ENCODE measurements around the gene SLC25A1.

Gene SLC25A1

DNA sequence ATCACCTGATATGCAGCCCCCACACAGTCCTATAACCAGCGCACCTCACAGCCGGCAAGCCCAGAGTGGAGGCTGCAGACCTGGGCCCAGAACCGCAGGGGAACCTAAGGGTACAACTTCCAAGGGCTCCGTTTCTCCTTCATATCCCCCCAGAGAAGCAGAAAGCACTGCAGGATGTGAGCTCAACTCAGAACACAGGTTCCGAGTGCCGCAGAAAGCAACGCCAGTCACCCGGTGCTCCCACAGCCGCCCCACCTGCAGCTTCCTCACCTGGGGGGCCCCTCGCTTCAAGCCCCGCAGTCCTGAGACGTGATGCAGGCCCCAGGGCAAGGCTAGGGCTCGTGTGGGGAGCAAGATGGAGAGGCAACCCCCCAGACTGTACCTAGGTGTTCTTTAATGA is 45.0 kb downstream of the SLC25A1 start:
- FAIRE-seq (no peak), DNase-seq (ENCODE audit: insufficient read length, low spot score) (no peak)
- TF ChIP-seq CTCF (IDR thresholded peaks at IDR 0.05; ENCODE audit: insufficient read depth, missing control alignments), result no peak

- DNase-seq (ENCODE audit: insufficient read length, low spot score), result no peak
- no peak for TF ChIP-seq CTCF (IDR thresholded peaks at IDR 0.05; ENCODE audit: insufficient read depth, missing control alignments)
- FAIRE-seq, result no peak
Measured at GRCh38 chr22:19132693-19133400, 45.7 kb downstream of the SLC25A1 start.

GRCh38 chr22:19132153-19132552 is 46.4 kb downstream of the SLC25A1 start:
- DNase-seq (ENCODE audit: insufficient read length, low spot score), result no peak
- no peak for TF ChIP-seq CTCF (IDR thresholded peaks at IDR 0.05; ENCODE audit: insufficient read depth, missing control alignments)
- FAIRE-seq, result no peak

GRCh38 chr22:19131685-19132015 is 46.9 kb downstream of the SLC25A1 start:
- DNase-seq (ENCODE audit: insufficient read length, low spot score) (no peak), FAIRE-seq (no peak)
- no peak for TF ChIP-seq CTCF (IDR thresholded peaks at IDR 0.05; ENCODE audit: insufficient read depth, missing control alignments)

GRCh38 chr22:19130959-19131684 is 47.4 kb downstream of the SLC25A1 start, which contains the start of gene TSSK2:
TSSK2 (plus strand) TSS chr22:19131308; CDS start chr22:19131400, 92 bp downstream.
- TF ChIP-seq CTCF (IDR thresholded peaks at IDR 0.05; ENCODE audit: insufficient read depth, missing control alignments), result no peak
- FAIRE-seq (no peak), DNase-seq (ENCODE audit: insufficient read length, low spot score) (no peak)

DNA sequence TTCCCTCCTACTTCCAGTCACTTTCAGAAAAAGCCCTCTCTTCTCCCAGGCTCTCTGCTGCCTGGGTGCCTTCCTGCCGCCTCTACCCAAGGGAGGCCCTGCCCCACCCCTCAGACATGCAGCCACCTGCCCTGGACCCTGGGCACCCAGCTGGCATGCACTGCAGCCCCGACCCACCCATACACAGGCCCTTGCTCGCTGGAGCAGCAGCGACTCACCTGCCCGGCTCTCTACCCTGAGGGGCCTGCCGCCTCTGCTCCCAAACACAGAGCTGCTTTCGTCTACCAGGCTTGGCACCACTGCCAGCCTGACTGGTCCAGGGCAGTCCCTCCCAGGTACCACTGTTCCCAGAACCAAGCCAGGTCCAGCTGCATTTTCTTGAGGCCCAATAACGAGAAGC is 48.7 kb downstream of the SLC25A1 start:
- no peak for DNase-seq (ENCODE audit: insufficient read length, low spot score)
- TF ChIP-seq CTCF (IDR thresholded peaks at IDR 0.05; ENCODE audit: insufficient read depth, missing control alignments), result no peak
- no peak for FAIRE-seq
